Osteoblast (primary cell): ENCODE results near the gene CD209. TPM values are rescaled to one million over a fixed set of nuclear protein-coding genes. Genes with fewer than 3 reads are reported as not detected.

Source experiments
- DNase-seq: peaks from one replicate; pipeline ENCODE4 v3.0.0; 2011; ENCODE audit warnings: low spot score, mixed read lengths; ENCODE audit not compliant: insufficient read length; ENCODE audit errors: missing footprints
- H2AFZ ChIP-seq: 2 replicates; pipeline ENCODE4 v1.6.0; 2011; ENCODE audit warnings: mild to moderate bottlenecking, low read length
- H3K27ac ChIP-seq: 2 replicates; pipeline ENCODE4 v1.5.1; 2011; ENCODE audit warnings: mild to moderate bottlenecking, low read depth, low read length, moderate library complexity
- H3K27me3 ChIP-seq: 2 replicates; pipeline ENCODE4 v1.6.0; 2012; ENCODE audit warnings: mild to moderate bottlenecking, control low read depth, inconsistent platforms, low read length, moderate library complexity; ENCODE audit not compliant: insufficient read depth
- H3K36me3 ChIP-seq: 2 replicates; pipeline ENCODE4 v1.5.1; 2011; ENCODE audit warnings: mild to moderate bottlenecking, low read length, control low read depth, moderate library complexity; ENCODE audit not compliant: insufficient read depth
- H3K4me1 ChIP-seq: 2 replicates; pipeline ENCODE4 v1.5.1; 2011; ENCODE audit warnings: mild to moderate bottlenecking, low read length, control low read depth, moderate library complexity; ENCODE audit not compliant: insufficient read depth
- H3K4me2 ChIP-seq: 2 replicates; pipeline ENCODE4 v1.6.0; 2011; ENCODE audit warnings: mild to moderate bottlenecking, low read length; ENCODE audit not compliant: insufficient read depth
- H3K4me3 ChIP-seq: fragments of 200-600 bp; sonication (generic); 3 replicates; pipeline ENCODE4 v1.5.1; 2012; ENCODE audit warnings: mild to moderate bottlenecking, low read length, inconsistent platforms; ENCODE audit not compliant: insufficient read depth
- H3K79me2 ChIP-seq: 2 replicates; pipeline ENCODE4 v1.6.0; 2012; ENCODE audit warnings: mild to moderate bottlenecking, low read length, control low read depth, inconsistent platforms; ENCODE audit not compliant: insufficient read depth
- H3K9me3 ChIP-seq: 2 replicates; pipeline ENCODE4 v1.5.1; 2011; ENCODE audit warnings: low read depth, low read length, control low read depth
- H4K20me1 ChIP-seq: 2 replicates; pipeline ENCODE4 v1.6.0; 2012; ENCODE audit warnings: mild to moderate bottlenecking, low read length, control low read depth; ENCODE audit not compliant: insufficient read depth
- CTCF ChIP-seq: IDR thresholded peaks from 2 replicates; pipeline ENCODE4 v1.5.1; 2011; ENCODE audit warnings: mild to moderate bottlenecking, low read depth, low read length, moderate library complexity; ENCODE audit errors: extremely low read depth
- total RNA-seq: library from RNA; depleted of rRNA; stranded (reverse); fragments of >200 nt; gene quantifications from 2 replicates; pipeline ENCODE4 v1.2.3, GENCODE V29; 2012

CD209 gene
- total RNA-seq, 1 donor = not detected

- H3K79me2 ChIP-seq = no peaks in the 10 kb centered on the region
- no peaks in the 10 kb centered on the region for H3K4me1 ChIP-seq
- TF ChIP-seq CTCF = no peak
- H3K27me3 ChIP-seq = peaks cover 10% of the 10 kb centered on the region
- no peaks in the 10 kb centered on the region for H3K36me3 ChIP-seq
- no peak overlapping the region for H3K4me2 ChIP-seq
- no peak overlapping the region for H2AFZ ChIP-seq
- H3K27ac ChIP-seq = no peak overlapping the region
- no peak overlapping the region for H3K4me3 ChIP-seq
- no peak for DNase-seq
- no peaks in the 10 kb centered on the region for H3K9me3 ChIP-seq
- no peaks in the 10 kb centered on the region for H4K20me1 ChIP-seq
These were observed 9.3 kb downstream of the CD209 start for GRCh38 chr19:7738023-7738422.

DNA sequence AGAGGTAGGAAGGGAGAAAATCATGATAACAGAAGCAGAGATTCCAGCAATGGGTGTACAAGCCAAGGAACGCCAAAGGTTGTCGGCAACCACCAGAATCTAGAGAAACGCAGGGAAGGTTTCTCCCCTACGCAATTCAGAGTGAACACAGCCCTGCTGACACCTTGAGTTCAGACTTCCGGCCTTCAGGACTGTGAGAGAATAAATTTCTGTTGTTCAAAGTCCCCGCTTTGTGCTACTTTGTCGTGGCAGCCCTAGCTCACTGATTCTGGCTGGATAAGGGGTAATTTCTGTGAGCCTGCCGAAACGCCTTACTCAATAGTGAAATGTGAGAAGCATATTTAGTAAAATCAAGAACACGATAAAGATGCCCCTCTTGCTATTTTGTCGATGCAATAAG is 10.1 kb downstream of the CD209 start:
- peaks cover 10% of the 10 kb centered on the region for H3K27me3 ChIP-seq
- no peak overlapping the region for H3K4me3 ChIP-seq
- H3K9me3 ChIP-seq = no peaks in the 10 kb centered on the region
- no peak overlapping the region for H2AFZ ChIP-seq
- H3K79me2 ChIP-seq = no peaks in the 10 kb centered on the region
- no peaks in the 10 kb centered on the region for H3K4me1 ChIP-seq
- H3K27ac ChIP-seq = no peak overlapping the region
- DNase-seq = no peak
- H4K20me1 ChIP-seq = no peaks in the 10 kb centered on the region
- TF ChIP-seq CTCF = no peak
- no peak overlapping the region for H3K4me2 ChIP-seq
- H3K36me3 ChIP-seq = no peaks in the 10 kb centered on the region

- H3K27me3 ChIP-seq = peaks cover 14% of the 10 kb centered on the region
- H3K4me3 ChIP-seq = no peak overlapping the region
- no peak for TF ChIP-seq CTCF
- no peaks in the 10 kb centered on the region for H3K36me3 ChIP-seq
- H4K20me1 ChIP-seq = no peaks in the 10 kb centered on the region
- H2AFZ ChIP-seq = no peak overlapping the region
- DNase-seq = no peak
- no peaks in the 10 kb centered on the region for H3K9me3 ChIP-seq
- H3K27ac ChIP-seq = no peak overlapping the region
- H3K4me1 ChIP-seq = no peaks in the 10 kb centered on the region
- H3K79me2 ChIP-seq = no peaks in the 10 kb centered on the region
- no peak overlapping the region for H3K4me2 ChIP-seq
These were observed 11.2 kb downstream of the CD209 start for GRCh38 chr19:7736148-7736547.

DNA sequence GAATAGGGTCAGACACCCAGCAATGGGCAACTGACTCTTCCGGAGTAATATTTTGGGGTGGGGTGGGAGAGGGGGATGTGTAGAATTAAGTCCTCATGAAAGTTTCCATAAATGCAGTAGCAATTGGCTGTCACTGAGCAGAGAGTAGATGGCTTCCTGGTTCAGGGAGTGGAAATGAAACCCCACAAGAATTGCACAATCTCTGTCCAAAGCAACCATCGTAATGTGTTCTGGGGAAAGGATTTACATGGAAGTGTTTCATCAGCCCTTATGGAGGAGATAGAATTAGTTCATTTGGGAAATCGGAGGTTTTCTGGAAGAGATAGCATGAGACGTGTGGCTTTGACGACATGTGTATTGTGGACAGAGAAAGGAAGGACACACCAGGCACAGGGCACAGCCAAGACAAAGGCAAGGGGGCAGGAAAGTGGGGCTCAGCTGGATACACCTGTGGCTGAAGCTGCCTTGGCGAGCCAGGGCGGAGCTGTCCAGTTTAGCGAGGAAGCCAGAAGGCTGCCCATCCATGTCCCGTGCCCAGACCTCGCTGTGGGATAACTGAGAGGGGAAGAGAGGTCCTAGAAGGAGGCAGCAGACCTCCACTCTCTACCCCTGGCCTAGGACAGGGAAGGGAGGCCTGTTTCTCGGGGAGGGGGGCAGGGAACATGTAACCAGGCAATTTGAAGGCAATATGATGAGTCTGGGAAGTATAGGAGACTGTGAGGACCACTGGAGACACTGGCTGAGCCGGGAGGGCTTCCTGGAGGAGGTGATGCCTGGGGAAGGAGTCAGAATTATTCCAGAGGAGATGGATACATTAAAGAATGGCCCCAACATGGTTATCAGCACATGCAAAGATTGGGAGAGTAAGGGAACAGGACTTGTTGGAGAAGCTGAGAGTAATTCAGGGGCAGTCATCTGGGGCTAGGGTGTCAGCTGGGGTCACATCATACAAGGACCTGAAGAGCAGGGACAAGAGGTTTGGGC is 12.8 kb downstream of the CD209 start:
- Histone ChIP-seq H3K27me3 (peaks cover 24% of the 10 kb centered on the region), H3K4me1 (no peaks in the 10 kb centered on the region), H4K20me1 (no peaks in the 10 kb centered on the region), H3K9me3 (no peaks in the 10 kb centered on the region), H3K27ac (no peak overlapping the region), H3K79me2 (no peaks in the 10 kb centered on the region), H3K36me3 (no peaks in the 10 kb centered on the region), H2AFZ (no peak overlapping the region), H3K4me3 (no peak overlapping the region), H3K4me2 (no peak overlapping the region)
- no peak for DNase-seq
- no peak for TF ChIP-seq CTCF
